HL-60 (cell line): ENCODE data around the gene GNAQ.

Experiments used
- CTCF ChIP-seq: IDR thresholded peaks from one replicate; pipeline ENCODE4 v1.5.1; 2011; ENCODE audit warnings: low read length, control low read depth, inconsistent platforms; ENCODE audit not compliant: insufficient read depth
- GABPA ChIP-seq: IDR thresholded peaks from 2 replicates; pipeline ENCODE4 v1.6.1; 2012; ENCODE audit warnings: low read depth

- TF ChIP-seq CTCF (no peak), GABPA (no peak)
Measured at GRCh38 chr9:77725820-77726219, 305.8 kb downstream of the GNAQ start.
